Activated gamma-delta T cell (primary cell): ENCODE measurements around the gene SVIL.
"Not testable (repeated sequence)": the region's sequence is repeated elsewhere in the genome, so short reads cannot be mapped to it uniquely, and the experiment has no call there.

Experiments used
- DNase-seq: peaks from one replicate; lab custom pipeline; 2025; lab: John Stamatoyannopoulos, UW

Gene SVIL

GRCh38 chr10:29515879-29516278 is 118.9 kb downstream of the SVIL start:
- DNase-seq: not testable (repeated sequence)

DNA sequence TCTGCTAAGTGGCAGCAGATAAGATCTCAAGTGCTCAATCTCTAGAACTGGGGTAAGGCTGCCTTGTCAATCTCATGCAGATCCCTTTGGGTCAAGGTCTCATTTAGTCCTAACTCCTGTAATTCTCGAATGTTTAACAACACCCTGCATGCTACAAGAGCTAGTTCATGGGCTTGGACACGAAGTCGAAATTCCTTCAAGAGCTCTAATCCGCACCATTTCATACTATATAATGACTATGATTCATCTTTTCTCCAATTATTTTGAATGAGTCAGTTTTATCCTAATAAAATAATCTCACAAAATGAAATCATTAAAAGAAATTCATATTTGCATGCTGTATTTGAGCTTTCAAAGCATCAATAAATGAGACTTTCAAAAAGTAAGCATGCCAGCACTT is 119.7 kb downstream of the SVIL start:
- DNase-seq: not testable (repeated sequence)

DNA sequence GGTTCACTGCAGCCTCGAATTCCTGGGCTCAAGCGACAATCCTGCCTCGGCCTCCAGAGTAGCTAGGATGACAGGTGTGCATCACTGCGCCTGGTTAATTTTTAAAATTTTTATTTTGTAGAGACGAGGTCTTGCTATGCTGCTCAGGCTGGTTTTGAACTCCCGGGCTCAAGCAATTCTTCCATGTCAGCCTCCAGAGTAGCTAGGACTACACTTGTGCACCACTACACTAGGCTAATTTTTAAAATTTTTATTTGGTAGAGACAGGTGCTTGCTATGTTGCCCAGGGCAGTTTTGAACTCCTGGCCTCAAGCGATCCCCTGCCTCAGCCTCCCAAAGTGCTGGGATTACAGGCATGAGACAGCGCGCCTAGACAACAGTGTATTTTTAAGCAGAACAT is 120.5 kb downstream of the SVIL start:
- DNase-seq: no peak

DNA sequence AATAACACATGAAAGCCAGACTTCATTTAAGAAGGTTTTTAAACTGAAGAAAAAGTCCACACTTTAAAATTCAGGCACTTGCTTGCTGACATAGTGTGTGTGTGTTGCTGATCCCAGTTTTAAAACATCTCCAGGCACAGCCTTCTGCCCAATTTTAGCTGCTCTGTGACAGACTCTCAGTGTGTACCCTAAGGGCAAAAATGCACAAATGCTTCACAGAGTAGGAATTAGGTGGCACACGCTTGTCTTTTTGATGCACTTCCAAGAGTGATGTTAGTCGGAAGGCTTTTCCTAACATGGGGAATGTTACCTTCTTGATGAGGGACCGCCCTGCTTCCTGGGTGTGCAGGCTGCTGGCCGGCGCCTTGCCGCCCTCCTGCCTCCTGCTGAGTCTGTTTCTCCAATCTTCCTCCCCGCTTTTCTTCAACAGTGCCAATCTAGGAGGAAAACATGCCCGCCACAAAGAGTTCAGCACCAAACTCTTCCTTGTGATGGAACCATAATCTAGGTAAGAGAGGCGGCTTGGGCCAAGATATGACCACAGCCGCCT is 122.3 kb downstream of the SVIL start:
- no peak for DNase-seq

DNA sequence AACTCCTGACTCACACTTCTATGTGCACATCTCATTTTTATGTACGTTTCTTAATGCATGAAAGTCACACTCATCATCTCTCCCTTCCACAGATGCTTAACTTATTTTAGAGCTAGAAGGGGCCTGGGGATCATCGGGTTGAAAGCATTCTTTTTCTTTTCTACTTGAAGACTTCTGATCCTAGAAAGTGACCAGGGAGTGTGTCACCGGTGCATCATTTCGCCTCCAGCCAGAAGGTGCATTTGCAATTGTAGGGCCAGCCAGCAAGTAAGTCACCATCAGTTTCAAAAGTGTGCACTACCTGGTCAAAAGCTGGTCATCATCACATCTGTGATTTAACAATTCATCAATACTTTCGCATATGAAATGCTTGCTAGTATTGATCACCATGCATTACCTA is 123.0 kb downstream of the SVIL start:
- not testable (repeated sequence) for DNase-seq

DNA sequence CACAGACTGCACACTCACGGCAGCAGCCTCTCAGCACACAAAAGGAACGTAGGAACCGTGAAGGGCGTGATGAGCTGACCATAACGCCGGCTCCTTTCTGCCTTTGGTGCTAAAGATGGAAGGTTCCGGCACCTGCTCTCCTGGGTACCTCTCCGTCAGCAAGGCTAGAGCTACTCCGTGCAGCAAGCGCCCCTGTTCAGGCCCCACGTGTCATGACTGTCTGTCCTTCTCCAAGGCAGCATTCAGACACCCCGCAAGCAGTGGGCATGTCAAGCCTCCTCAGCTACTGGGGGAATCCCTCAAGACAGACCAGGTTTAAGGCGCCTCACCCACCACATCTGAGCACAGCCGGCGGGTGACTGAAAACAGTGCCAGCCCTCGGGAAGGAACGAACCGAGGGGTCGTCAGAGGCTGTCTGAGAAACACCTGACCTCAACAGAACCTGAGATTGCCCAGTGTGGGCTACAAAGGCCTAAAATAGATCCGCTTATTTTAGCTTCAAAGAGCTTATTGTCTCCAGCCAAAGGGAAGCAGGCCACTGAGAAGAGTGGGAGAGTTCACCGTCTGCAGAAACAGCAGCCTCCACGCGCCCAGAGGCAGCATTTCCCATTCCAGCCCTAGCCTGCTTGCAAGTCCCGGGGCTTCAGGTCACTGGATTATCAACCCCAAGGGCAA is 124.2 kb downstream of the SVIL start:
- not testable (repeated sequence) for DNase-seq

- no peak for DNase-seq
Measured at GRCh38 chr10:29508554-29509244, 126.1 kb downstream of the SVIL start.

DNA sequence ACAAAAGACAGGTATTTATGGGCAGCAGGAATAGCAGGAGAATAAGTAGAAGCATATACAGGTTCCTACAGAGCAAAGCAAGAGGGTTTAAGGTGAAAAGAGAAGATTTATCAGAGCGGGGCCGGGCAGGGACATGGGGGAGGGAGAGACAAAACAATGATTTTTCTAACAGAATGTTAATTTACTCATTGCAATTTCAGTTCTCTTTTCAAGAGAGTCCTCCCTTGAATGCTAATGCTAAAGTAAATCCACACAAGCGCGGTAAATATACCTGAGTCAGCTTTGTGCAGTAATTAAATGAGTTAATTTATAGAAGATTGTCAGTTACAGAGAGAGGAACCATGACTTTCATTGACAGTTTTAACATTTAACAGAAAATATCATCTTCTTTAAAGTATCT is 127.0 kb downstream of the SVIL start:
- not testable (repeated sequence) for DNase-seq

- DNase-seq: not testable (repeated sequence)
Measured at GRCh38 chr10:29506324-29506921, 128.3 kb downstream of the SVIL start.

DNA sequence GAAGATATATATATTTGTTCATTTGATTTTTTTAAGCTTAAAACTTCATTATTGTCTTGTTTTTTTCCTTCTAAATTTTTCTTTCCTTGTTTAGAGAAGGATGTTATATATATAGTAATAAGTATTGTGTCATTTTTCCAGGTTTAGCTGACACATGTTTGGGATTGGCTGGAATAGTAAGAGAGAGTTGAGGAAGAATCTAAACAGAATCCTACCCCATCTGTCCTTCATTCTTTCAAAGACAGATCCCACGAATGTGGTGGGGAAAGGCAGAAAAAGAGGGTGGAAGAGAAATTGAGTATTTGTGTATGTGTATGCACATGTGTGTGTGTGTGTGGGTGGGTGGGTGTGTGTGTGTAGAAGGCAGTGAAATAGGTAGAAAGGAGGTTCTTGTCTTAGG is 132.4 kb downstream of the SVIL start:
- no peak for DNase-seq

DNA sequence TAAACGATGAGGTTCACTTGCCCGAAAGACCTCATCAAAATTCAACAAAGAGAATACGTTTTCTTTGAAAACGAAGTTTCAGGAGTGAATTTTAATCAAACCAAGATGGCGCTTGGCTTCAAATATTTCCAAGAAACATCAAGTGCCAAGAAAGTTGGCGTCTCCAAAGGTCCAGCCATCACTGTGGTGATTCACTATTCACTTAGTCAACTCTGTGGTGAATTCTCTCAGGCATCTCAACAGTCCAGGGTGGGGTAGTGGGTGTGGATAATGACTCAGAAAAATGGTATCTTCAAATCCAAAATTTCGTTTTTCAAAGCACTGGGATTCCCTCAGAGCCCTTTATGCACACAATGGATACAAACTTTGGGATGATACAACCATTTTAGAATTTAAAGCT is 133.1 kb downstream of the SVIL start:
- DNase-seq: no peak

GRCh38 chr10:29499993-29500537 is 134.7 kb downstream of the SVIL start:
- no peak for DNase-seq

DNA sequence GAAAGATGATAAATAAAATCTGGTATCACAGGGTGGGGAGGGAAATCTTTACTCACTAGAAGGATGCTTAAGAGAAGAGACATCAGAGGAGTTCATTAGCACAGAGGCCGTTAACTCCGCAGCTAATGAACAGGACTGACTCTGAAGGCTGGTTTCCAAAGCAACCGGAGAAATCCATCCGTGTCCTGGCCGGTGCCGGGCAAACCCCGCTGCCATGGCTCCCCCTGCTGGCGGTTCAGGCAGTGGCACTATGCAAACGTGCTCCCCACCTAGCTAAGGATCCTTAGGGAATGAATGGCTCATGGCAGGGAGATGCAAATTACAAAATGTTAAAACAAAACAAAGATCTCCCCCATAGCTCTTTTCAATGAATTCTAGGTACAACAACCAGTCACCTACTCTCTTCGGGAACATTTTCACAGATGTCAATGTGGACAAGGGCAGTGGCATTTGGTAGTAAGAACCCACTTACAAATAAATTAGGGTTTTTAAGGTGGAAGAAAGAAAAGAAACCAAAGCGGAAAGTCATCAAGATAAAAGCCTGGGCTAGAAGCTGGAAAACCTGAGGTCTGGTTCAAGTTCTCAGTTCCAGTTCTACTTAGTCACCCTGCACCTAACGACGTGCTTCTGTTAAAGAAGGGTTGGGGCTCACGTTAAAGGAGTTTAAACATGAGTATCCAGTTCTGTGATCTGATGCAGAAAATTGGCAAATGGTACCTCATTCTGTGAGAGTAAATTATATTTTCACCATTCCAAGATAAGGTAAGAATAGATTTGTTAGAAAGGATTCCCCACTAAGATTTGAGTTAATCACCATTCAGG is 138.2 kb downstream of the SVIL start:
- DNase-seq: no peak

- DNase-seq: no peak
Measured at GRCh38 chr10:29495366-29495765, 139.4 kb downstream of the SVIL start.

- DNase-seq: no peak
Measured at GRCh38 chr10:29493697-29494096, 141.1 kb downstream of the SVIL start.

- DNase-seq: no peak
Measured at GRCh38 chr10:29492774-29493173, 142.0 kb downstream of the SVIL start.

- DNase-seq: no peak
Measured at GRCh38 chr10:29491918-29492317, 142.9 kb downstream of the SVIL start.

- DNase-seq: not testable (repeated sequence)
Measured at GRCh38 chr10:29490781-29491280, 143.9 kb downstream of the SVIL start.

DNA sequence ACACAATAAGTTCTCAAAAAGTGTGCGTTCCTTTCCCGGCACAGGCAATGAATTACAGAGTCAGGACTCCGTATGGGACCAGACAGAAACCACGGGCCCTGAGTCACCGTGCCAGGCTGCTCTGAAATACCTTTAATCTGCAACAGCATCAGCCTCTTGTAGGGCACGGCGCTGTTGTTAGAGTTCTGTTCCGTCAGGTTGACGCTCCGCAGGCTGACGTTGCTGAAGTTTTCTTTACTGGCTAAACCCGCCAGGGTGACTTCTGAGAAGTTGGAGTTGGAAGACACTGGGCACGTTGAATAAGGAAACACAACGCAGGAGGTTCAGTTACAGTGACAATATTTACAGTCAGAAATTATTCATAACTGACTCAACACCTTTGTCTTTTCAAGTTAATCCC is 146.3 kb downstream of the SVIL start:
- not testable (repeated sequence) for DNase-seq

GRCh38 chr10:29487884-29488266 is 146.9 kb downstream of the SVIL start:
- not testable (repeated sequence) for DNase-seq
